ENCODE data around the gene RMND5B. TPM values are rescaled to one million over a fixed set of nuclear protein-coding genes. Genes with fewer than 3 reads are reported as not detected.
"Not testable (repeated sequence)": the region's sequence is repeated elsewhere in the genome, so short reads cannot be mapped to it uniquely, and the experiment has no call there.

Gene RMND5B
- polyA plus RNA-seq (ENCODE audit: insufficient read length): 38.8 TPM

DNA sequence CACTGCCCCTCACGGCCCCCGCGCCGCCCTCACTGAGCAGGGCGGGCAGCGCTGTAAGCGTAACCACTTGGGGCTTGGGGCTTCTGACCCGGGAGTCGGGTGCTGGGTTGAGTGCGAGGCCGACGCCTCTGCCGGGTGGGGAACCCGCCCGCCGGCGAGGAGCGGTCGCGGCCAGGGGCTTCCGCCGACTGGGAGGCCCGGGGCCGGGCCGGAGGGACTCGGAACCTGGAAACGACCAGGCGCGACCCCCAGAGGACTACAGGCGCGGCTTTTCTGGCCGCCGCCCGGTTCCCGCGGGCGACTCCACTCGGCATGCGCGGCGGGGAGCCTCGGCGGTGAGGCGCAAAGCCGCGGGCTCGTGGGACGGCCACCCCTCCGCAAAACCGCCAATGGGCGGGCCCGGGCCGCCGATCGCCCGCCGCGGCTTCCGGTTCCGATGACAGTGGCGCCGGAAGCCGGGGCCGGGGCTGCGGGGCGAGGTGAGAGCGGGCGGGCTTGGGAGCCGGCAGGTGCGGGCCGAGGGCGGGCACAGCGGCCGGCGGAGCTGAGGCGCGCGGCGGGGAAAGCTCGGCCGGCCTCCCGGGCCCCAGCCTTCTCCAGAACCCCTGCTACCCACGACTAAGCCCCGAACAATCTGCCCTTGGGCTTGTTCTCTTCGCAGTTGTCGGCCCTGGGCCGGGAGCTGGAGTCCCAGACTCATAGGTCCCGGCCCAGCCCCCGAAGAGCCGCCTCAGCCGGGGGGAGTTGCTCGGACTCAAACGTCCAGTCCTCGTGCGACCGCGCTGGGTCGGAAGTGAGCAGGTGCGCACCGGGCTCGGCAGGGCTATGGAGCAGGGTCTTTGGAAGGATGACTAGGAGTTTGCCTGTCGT is at the start of gene RMND5B:
TSS of gene RMND5B (plus strand) at position 439 of the 870 bp plus-strand sequence. CDS start 7,106 bp downstream, outside the sequence.
- peak; percentile 82 for DNase-seq

DNA sequence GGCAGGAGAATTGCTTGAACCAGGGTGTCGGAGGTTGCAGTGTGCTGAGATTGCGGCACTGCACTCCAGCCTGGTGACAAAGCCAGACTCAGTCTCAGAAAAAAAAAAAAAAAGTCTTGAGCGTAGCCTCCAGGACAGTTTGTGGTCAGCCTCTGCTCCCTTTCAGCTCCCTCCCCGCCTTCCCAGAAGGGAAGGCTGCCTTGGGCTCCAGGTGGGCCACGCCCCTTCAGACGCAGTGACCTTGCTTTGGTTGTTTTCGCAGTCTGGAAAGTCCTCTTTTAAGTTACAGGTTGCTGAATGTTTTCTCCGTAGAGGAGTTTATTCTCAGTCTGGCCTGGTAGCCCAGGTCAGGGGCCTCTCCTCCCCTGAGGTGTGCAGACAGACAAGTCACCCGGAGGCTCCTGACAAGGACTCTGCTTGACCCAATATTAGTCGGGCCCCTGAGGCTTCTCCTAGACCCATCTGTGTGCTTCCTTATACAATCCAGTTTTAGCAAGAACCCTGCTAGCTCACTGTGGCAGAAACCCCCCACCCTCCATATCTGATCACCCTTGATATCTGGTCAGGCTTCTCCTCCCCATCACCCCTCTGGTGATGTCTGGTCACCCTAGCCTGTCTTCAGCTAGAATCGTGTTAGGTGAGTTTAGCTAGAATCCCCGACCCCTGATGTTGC is 49.1 kb upstream of the RMND5B start:
- DNase-seq: no peak

DNA sequence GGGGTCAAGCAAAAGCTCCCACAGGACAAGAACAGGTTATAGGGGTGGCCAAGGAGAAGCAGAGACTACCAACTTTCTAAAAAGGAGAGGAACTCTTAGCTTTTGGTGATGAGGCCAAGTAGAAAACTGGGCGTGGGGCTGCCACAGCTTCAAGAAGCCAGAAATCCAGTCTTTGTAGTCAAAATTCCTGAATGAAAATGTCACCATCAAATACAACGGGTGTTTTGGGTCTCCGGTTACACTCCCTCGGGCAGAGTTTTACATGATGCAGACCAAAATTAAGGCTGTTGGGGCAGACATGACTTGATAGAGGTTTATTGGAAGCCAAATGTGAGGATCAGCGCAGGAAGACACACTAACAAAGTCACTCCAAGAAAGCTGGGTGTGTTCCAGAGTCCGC is 46.9 kb upstream of the RMND5B start:
- DNase-seq: no peak

DNA sequence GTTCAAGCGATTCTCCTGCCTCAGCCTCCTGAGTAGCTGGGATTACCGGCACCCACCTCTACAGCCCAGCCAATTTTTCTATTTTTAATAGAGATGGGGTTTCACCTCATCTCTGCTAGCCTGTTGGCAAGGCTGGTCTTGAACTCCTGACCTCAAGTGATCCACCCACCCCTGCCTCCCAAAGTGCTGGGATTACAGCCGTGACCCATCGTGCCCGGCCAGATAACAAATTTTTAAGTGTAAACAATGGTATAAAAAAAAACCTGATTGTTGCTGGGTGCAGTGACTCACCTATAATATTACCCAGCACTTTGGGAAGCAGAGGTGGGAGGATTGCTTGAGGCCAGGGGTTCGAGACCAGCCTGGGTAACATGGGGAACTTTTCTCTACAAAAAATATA is 45.5 kb upstream of the RMND5B start:
- no peak for DNase-seq

DNA sequence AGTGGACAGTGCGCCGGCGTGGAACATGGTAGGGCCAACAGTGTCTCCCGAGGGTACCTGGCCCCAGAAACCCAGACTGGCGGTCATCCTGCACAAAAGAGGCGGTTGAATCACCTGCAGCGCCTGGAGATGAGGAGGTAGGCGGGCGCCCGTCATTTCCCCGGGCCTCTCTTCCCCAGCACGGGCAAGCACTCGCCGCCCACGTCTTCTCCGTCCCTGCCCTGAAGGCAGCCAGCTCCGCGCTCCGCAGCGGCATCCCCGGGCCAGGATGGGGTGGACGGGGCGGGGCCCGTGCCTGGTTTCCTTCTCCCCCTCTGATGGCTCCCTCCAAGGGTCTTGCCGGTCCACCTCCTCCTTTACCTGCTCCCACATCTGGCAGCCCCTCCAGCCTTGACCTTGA is 44.5 kb upstream of the RMND5B start:
- no peak for DNase-seq

GRCh38 chr5:178087199-178087598 is 43.6 kb upstream of the RMND5B start:
- DNase-seq: not testable (repeated sequence)

DNA sequence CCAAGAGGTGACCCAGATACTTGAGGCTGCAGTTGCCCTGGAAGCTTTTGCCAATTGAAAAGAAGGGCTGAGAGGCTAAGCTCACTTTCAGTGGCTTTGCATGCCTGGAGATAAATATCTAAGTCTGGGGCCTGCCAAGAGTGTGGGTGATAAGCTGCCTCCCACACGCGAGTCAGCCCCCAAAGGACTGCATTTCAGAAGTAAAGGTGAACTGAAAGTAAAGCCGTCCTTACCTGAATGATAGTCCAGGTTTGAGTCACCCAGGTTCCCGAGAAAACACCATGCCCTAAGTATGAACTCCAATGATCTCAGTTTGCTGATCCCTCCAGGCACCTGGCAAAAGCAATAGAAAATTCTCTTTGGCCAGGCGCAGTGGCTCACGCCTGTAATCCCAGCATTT is 40.0 kb upstream of the RMND5B start:
- DNase-seq: no peak

- DNase-seq: no peak
Measured at GRCh38 chr5:178093134-178093533, 37.7 kb upstream of the RMND5B start.

DNA sequence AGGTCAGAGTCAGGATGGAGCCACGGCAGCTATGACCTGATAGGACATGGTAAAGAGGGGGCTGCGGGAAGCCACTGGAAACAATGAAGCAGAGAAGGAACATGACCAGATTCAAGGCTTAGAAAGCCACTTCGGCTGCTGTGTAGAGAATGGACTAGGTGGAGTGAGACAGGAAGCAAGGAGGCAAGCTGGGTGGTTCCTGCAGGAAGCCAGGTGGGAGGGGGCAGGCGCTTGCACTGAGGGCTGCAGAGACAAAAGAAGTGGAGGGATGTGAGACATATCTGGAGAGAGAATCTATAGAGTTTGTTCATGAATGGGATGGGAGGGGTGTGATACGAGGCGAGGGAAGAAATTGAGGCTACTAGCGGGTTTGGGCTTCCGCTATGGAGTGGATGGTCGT is 36.5 kb upstream of the RMND5B start:
- DNase-seq: no peak

GRCh38 chr5:178098685-178099084 is 32.1 kb upstream of the RMND5B start:
- DNase-seq: no peak

DNA sequence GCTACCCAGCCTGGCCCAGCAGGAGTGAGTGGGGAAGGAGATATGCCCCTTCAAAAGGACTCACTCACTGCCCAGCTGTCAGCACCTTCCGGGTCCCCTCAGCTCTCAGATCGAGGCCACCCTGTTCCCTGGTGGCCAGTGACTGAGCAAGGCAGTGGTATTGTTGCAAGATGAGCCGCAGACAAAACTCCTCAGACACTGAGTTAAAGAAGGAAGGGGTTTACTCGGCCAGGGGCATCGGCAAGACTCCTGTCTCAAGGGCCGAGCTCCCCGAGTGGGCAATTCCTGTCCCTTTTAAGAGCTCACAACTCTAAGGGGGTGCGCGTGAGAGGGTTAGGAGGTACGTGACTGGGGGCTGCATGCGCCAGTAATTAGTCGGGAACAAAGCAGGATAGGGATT is 27.2 kb upstream of the RMND5B start:
- DNase-seq: no peak

- no peak for DNase-seq
Measured at GRCh38 chr5:178104492-178104891, 26.3 kb upstream of the RMND5B start.

DNA sequence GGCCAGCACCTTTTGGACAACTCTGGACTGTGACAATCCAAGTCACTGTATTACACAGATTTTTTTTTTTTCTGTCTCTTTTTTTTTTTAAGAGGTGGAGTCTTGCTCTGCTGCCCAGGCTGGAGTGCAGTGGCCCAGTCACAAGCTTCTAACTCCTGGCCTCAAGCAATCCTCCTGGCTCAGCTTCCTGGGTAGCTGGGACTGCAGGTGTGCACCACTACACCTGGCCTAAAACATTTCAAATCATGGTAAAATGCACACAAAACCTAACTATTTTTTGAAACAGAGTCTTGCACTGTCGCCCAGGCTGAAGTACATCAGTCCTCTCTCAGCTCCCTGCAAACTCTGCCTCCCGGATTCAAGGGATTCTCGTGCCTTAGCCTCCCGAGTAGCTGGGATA is 24.7 kb upstream of the RMND5B start:
- no peak for DNase-seq

GRCh38 chr5:178106556-178107239 is 24.1 kb upstream of the RMND5B start:
- DNase-seq: no peak

DNA sequence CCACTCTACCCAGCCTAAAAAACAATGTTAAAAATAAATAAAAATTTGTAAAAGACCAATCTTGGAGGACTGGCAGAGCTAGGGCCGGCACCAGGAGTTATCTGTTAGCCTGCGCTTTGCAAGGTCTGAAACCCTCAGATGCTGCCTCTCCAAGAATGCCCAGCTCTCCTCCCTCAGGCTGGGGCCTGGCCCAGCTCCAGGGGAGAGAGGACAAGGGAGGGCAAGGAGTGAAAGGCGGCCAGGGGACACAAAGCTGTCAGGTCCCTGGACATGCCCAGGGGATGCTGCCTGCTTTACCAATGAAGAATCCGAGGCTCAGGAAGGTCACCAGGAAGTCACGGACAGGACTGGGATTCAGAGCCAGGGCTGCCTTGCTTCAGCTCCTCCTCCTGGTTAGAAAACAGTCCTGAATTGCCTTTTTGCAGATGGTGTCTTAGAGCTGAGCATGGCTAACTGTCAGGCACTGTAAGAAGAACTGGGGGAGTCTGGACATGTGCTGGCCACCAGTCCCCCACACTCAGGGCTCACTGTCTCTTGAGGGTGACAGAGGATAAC is 23.0 kb upstream of the RMND5B start:
- DNase-seq: no peak

GRCh38 chr5:178108446-178108845 is 22.4 kb upstream of the RMND5B start:
- no peak for DNase-seq

- no peak for DNase-seq
Measured at GRCh38 chr5:178108966-178109365, 21.8 kb upstream of the RMND5B start.

GRCh38 chr5:178110511-178110910 is 20.3 kb upstream of the RMND5B start:
- no peak for DNase-seq

- no peak for DNase-seq
Measured at GRCh38 chr5:178111925-178112324, 18.9 kb upstream of the RMND5B start.

DNA sequence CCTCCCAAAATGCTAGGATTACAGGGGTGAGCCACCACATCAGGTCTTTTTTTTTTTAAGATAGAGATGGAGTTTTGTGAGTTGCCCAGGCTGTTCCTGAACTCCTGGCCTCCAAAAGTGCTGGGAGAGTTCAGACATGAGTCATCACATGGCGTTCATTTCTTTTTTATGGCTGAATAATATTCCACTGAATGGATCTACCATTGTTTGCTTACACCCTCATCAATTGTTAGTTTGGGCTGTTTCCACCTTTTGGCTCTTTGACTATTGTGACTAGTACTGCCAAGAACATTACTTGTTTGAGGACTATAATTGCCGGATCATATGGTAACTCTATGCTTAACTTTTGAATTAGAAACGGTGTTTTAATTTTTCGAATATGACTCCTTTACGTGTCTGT is 18.3 kb upstream of the RMND5B start:
- no peak for DNase-seq

- no peak for DNase-seq
Measured at GRCh38 chr5:178113141-178113787, 17.6 kb upstream of the RMND5B start, which contains the start of gene N4BP3. Gene N4BP3 (plus strand): TSS chr5:178113532. CDS start chr5:178119584, 6,052 bp downstream.

DNA sequence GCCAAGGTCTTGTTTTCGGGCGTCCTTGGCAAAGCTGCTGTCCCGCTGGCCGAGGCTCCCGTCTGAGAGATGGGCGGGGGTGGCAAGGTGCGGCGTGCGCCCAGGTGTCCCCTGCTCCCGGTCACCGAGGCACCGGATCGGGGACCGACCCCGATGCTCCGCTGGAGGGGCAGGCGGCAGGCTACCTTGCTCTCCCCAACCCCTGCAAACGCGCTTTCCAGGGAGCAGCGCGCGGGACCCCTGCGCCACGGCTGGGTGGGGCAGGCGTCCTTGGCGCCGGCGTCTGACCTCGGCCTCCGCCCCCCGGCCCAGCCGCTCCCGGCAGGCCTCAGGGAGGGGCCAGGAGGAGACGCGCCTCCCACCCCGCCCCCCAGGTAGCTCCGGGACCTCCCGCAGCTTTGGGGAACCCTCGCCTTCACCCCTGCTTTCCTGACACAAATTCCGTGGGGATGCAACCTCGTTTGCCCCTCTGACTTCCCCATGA is 16.9 kb upstream of the RMND5B start:
- no peak for DNase-seq
